HG02870 (cell line): ENCODE data around the gene USP24.
A peak's percentile ranks its signal among the peaks of the same experiment; 100 is the strongest.

Experiments used
- ATAC-seq: cut with Tn5 transposase; IDR thresholded peaks from one replicate; pipeline ENCODE4 v1.9.1; 2021; ENCODE audit warnings: mild to moderate bottlenecking, moderate library complexity; ENCODE audit not compliant: unreplicated experiment

Gene USP24, protein sequence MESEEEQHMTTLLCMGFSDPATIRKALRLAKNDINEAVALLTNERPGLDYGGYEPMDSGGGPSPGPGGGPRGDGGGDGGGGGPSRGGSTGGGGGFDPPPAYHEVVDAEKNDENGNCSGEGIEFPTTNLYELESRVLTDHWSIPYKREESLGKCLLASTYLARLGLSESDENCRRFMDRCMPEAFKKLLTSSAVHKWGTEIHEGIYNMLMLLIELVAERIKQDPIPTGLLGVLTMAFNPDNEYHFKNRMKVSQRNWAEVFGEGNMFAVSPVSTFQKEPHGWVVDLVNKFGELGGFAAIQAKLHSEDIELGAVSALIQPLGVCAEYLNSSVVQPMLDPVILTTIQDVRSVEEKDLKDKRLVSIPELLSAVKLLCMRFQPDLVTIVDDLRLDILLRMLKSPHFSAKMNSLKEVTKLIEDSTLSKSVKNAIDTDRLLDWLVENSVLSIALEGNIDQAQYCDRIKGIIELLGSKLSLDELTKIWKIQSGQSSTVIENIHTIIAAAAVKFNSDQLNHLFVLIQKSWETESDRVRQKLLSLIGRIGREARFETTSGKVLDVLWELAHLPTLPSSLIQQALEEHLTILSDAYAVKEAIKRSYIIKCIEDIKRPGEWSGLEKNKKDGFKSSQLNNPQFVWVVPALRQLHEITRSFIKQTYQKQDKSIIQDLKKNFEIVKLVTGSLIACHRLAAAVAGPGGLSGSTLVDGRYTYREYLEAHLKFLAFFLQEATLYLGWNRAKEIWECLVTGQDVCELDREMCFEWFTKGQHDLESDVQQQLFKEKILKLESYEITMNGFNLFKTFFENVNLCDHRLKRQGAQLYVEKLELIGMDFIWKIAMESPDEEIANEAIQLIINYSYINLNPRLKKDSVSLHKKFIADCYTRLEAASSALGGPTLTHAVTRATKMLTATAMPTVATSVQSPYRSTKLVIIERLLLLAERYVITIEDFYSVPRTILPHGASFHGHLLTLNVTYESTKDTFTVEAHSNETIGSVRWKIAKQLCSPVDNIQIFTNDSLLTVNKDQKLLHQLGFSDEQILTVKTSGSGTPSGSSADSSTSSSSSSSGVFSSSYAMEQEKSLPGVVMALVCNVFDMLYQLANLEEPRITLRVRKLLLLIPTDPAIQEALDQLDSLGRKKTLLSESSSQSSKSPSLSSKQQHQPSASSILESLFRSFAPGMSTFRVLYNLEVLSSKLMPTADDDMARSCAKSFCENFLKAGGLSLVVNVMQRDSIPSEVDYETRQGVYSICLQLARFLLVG (N-terminal part only)

DNA sequence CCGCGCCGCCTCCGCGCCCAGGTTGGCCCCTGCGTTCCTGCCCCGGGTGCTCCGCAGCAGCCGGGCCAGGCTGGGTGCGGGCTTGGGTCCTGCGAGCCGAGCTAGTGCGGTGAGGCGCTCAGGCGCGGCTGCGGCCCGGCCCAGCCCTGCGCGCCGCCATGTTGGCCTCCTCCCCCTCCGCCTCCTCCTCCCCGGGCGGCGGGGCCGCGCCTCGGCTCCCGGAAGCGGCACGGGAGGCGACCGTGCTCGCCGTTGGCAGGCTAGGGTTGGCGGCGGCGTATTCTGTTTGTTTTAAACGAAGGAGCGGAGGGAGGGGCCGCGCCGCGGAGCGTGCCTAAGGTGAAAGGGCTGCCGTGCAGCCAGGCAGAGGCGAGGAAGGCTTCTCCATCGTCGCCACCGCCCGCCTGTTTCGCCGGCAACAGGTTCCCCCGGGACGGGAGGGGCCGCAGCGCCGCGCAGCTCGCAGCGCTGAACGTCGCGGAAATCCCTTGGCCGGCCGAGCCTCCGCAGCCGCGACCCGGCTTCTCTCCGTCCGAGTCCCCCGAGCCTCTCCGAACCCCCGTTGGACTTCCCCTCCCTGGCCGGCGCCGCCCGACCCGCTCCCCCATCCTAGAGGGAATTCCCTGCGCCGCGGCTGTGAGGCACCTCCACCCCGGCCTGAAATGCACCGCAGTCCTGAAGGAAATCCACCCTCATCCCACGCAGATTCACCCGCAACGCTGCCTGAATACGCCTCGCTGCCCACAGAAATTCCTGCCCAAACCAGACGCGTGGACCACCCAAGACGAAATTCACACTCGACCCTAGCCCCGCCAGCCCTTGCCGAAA lies at the start of gene USP24:
TSS of gene USP24 (minus strand) at position 171 of the 828 bp plus-strand sequence. CDS start 251 bp downstream, outside the sequence.
- ATAC-seq = peak; percentile 68

DNA sequence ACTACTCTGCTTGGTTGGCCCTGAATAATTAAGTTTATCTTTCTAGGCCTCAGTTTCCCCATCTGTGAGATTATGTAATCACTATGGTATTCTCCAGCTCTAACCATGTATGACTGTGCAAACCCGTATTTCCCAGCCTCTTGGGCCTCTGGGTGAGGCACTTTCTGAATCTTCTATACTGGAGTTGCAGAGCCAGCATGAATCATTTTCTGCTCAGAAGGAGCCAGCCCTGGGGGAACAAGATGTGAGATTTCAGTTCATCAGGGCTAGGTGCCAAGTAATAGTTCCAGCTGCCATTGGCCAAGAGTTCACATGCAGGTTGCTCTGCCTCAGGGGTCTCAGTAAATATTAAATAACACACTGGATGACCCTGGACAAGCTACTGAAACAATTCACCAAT lies 47.7 kb upstream of the USP24 start:
- no peak for ATAC-seq

DNA sequence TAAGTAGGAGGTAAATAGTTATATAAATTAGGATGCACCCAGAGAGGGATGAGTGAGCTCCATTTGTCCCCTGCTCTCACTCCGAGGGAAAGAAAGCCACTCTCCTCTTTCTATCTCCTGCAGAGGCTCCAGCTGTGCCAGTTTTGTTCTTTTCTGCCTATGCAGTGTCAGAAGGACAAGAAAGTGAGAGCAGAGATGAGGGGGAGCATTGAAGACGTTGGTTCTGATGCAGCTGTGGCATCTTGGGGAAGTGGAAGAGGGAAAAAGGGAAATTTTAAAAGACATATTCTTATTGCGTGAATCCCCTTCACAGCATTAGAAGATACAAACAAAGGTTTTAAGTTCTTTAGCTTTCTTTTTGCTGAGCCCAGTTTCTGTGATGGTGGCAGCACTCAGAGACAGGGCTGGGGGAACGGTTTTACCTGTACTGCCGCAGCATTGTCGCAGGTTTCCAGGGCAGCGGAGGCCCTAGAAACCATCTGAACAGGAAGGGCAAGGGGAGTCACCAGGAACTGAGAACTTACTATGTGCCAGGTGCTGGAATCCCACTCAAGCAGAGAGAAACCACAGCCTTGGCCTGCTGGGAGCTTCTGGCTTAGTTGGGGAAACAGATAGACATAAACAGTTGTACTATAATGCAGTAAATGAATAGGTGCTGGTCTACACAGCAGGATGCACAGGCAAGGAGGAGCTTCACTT lies 44.9 kb upstream of the USP24 start:
- ATAC-seq = peak; percentile 38

DNA sequence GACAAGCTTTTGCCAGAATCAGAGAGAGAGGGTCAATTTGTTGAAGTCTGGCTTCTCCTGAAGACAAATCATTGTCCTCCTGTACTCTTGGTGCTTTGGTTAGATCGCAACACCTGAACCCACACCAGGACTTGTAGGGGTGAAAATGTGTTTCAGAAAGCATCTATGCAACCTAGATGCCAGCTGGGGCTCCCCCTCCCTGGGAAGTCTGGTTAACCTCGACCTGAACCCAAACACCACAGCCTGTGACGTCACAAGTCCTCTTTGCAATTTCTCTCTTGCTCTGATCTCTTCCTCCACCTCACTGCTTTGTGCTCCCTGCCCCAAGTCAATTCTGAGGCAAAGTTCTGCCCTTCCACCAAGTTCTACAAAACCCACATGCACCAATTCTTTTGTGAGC lies 42.8 kb upstream of the USP24 start:
- ATAC-seq = peak; percentile 59

DNA sequence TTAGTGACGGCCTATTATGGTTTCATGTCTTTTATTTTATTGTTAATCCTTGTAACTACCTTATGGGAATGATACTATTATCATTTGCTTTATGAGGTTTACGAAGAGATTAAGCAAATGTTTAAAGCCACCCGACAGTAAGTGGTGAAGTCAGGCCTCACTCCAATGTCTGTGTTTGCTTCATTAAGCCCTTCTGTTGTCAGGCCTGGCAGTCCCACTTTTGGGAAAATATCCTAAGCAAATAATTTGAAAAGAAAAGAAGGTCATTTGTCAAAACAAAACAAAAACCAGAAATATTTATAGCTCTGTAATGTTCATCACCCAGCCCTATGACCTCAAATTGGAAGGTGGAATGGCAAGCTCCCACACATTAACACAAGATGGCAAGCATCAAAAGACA lies 40.7 kb upstream of the USP24 start:
- no peak for ATAC-seq

DNA sequence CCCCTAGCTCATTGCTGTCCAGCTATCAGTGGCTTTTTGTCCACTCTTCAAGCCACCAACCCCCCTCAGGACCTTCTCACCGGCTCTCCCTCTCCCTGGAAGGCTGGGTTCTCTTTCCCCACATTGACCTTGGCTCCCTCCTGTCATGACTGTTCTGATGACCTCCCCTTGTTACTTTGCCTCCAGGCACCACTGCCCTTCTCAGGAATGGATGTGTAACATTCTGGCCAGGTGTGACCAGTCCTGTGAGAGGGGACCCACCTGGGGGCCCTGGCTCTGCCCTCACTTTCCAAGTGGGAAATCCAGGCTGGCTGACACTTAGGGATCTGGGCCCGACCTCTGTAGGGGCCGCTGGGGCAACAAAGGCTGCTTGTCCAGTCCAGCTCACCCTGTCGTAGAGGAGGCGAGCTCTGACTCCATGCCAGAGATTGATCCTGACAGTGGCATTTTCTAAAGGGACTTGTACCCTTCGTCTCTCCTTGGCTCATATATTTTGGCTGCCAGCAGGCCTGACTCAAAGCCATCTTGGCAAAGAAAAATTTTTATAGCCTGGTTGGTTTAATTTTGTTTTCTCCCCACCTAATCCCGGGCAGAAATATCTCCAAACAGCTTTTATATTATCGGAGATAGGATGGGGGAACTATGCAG lies 37.9 kb upstream of the USP24 start:
- no peak for ATAC-seq

DNA sequence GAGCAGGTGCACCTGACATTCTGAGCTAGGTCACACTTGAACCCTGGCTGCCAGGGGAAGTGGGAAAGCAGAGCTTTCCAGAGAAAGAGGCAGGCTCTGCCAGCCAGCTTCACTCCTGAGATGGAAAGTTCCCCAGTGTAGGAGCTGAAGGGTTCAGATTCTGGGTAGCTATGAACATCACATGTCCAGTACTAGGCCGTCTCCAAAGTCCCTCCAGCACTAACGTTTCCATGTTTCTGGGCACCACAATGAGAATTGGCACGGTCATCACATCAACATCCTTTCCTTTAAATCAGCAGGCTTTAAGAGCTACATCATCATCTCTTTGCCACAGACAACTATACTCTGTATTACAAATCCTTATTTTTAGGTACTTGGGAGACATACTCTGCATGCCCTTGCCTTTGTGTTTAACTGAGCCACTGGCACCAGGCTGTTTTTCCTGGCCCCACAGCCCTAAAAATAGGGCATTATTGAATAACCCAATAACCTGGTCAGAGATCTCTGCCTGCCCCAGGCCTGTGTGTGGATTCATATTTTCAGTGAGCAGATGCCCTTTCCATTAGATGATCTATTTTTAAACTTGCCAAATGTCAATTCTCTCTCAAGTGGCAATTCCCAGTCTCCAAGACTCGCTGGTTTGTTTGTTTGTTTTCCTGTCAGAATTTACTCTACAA lies 35.4 kb upstream of the USP24 start:
- no peak for ATAC-seq

DNA sequence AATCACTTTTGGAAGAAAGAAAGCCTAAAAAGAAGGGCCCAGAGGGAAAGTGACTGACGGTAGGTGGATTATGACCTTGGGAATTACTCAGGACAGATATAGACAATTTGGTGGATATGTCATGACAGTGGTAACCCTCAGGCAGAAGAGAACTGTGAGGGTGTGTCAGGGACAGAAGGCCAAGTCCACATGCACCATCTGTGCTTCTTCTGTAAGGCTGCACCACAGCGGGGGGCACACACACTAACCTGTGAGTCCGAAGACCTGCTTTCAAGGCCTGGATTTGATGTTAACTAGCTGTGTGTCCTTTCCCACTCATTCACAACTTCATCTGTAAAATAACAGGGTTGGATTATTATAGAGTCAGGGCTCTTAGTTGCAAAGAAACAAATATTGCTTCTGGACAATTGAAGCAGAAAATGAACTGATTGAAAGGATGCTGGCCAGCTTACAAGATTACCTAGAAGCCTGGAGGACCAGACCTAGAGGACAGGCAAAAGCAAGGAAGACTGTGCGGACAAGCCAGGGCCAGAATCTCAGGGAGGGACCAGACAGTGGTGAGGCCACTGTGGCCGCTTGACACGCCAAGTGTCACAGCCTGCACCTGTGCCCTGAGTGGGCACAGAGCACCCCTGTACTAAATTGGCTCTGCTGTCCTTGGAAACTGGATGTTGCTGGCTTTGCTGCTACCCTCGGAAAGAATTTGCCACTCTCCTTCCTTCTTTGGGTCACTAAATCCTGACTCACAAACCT lies 34.7 kb upstream of the USP24 start:
- no peak for ATAC-seq

DNA sequence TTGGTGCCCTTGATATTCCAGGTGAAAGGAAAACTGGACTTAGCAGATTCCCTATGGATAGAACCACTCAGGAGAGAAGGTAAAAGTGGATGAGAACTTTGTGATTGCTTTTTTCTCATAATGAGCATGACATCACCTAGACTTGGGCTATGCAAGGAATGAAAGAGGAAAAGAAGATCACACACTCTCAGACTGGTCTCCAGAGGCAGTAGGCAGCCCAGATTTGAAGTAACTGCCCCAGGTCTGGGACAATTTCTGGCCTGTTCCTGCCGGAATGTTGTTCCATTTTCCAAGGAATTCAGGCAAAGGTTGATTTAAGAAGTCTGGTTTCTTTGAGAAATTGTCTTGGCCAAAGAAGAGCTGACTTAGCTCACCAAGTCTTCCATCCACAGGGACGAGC lies 31.7 kb upstream of the USP24 start:
- no peak for ATAC-seq

DNA sequence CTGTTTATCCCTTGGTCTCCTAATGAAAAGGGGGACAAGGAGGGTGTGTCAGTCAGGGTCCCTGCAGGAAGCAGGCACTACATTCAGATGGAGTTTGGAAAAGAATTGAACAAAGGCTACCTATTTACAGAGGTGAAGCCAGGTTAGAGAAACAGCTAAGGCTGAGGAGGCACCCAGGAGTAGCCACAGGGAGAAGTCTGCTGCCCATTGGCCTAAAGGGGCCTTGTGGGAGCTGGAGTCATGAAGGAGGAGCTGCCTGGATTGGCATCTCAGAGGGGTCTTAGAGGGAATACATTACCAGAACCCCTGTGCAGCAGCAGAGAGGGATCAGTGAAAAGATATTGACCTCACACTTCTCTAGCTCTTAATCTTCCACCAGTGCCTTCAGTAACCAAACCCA lies 31.2 kb upstream of the USP24 start:
- ATAC-seq = no peak

DNA sequence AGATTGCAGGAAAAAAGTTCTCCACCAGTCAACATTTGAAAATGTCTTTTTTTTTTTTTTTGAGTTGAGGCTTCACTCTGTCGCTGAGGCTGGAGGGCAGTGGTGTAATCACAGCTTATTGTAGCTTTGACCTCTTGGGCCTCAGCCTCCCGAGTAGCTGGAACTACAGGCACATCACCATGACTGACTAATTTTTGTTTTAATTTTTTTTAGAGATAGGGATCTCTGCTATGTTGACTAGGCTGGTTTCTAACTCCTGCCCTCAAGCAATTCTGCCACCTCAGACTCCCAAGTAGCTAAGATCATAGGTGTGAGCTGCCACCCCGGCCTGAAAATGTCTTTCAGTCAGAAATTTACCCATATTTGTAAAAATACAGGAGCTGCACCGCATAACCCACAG lies 30.6 kb upstream of the USP24 start:
- ATAC-seq = no peak

DNA sequence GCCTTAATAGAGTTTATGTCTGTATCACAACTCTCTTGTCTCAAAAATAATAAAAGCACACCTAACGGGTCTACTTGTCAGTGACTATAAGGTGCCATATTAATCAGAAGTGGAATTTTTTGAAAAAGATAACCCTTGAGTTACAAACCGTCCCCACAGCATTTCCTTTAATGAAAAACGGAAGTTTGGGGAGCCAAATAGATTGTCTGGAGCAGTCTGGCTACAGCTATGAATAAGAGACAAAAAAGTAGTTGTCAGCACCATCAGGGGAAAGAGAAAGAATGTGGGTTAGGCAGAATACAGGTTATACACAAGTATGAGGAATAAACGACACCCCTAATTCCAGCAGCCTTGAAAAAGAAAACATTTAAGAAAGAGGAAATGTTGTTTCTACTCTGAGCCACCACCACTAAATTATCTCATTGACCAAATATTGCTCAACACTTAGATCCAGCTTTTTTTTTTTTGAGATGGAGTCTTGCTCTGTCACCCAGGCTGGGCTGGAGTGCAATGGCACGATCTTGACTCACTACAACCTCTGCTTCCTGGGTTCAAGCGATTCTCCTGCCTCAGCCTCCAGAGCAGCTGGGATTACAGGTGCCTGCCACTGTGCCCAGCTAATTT lies 29.4 kb upstream of the USP24 start:
- no peak for ATAC-seq

DNA sequence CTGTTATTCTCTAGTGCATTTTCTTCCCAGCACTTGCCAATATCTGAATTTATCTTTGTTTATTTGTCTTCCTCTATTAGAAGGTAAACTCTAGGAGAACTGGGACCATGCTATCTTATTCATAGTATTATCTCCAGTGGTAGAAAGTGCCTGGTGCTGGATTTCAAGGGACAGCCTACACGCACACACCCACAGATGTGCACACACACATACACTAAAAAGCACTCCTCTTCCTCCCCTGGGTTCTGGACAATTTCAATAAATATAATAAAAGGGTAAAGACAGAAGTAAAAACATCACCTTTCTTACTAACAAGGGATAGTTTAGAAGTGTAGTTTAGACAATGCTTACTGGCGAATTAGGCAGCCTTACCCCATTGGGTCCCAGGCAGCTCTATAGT lies 28.5 kb upstream of the USP24 start:
- no peak for ATAC-seq

DNA sequence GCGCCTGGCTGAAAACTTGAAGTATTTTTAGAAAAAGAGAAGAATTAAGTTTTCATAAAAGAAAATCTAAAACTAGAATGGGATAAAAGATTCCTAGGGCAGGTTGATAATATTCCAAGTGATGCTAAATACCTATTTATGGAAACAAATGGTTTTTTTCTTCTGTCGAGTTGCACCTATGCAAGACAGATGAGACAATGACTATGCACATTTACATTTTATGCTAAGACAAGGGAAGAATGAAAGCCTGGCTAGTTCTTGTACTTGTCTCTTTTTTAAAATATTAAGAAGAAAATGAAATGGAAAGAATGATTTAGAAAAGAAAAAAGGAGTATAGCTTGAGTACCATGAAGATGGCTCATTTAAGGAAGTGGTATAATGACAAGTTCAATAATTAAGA lies 24.4 kb upstream of the USP24 start:
- ATAC-seq = no peak

DNA sequence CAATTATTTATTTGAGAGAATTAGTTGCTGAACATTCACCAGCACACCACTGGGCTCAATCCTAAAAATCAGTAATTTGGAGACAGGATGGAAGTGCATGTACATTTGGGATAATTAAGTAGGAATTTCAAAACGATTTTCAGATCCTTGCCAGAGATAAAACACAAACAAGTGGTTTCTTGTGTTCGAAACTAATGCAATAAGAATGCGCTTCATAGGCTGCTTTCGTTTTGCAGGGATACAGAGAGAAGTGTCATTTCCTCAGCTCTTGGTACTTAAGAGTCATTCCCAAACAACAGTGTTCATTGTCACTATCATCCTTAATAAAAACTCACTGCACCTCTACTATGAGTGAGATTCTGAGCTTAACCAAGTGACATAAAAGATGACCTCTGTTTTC lies 20.6 kb upstream of the USP24 start:
- ATAC-seq = no peak

DNA sequence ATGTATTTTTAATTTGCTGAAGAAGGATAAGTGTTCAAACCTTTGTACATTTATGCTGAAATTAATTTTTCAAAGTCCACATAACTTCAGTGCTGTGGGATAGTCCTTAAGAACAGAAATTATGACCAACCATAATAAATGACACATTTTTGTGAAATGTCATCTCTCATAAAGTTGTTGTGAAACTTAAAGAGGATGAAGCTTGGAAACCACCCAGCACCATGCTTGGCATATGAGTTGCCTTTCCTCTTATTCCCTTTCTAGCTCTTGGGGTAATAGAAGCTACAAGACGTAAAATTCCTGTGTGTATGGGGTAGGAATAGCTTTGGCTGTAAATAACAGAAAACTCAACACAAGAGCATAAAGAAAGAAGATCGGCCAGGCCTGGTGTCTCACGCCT lies 18.9 kb upstream of the USP24 start:
- no peak for ATAC-seq

DNA sequence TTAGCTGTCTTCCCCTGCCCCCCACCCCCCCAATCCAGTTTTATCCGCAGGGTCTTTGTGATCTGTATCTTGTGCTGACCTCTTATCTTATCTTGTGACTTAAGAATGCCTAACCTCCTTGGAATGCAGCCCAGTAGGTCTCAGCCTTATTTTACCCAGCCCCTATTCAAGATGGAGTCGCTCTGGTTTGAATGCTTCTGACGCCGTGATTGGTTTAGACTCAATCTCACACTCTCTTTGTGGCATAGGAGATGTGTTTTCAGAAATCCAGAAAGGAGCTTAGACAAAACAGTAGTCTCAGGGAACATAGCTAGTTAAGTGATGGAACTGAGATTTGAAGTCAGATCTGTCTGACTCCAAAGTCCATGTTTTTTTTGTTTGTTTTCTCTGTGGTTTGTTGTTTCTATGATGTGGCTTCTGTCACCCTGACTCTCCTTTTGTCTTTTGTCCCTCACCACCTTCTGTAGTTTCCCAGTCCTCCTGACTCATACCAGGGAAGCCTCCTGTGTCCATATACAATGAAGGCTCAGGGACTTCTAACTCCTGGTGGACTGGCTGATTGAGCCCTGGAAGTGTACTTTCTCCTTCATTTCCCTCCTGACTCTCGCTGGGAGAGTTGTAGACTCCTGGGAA lies 18.1 kb upstream of the USP24 start:
- no peak for ATAC-seq
